MM.1S (cell line): ENCODE results near the gene WDR73.

Experiments used
- DNase-seq: peaks from one replicate; pipeline ENCODE4 v3.0.0-alpha.2; 2015
- H2AFZ ChIP-seq: fragments of 300-600 bp; sonication (generic); 2 replicates; pipeline ENCODE4 v1.6.0; 2016; ENCODE audit warnings: antibody characterized with exemption, low read length
- H3F3A ChIP-seq: fragments of 300-600 bp; sonication (generic); 2 replicates; pipeline ENCODE4 v1.6.1; 2016; ENCODE audit warnings: mild to moderate bottlenecking, antibody characterized with exemption, low read length, moderate library complexity, mixed read lengths; ENCODE audit not compliant: insufficient read depth
- H3K27ac ChIP-seq: fragments of 300-600 bp; sonication (generic); 2 replicates; pipeline ENCODE4 v1.5.1; 2016; ENCODE audit warnings: mild to moderate bottlenecking, low read length
- H3K27me3 ChIP-seq: fragments of 300-600 bp; sonication (generic); replicated peaks from 2 replicates; pipeline ENCODE4 v1.6.0; 2016; ENCODE audit warnings: low read length; ENCODE audit not compliant: insufficient read depth
- H3K36me3 ChIP-seq: fragments of 300-600 bp; sonication (generic); replicated peaks from 2 replicates; pipeline ENCODE4 v1.6.1; 2016; ENCODE audit warnings: mild to moderate bottlenecking, low read length, mixed read lengths; ENCODE audit not compliant: insufficient read depth
- H3K4me1 ChIP-seq: fragments of 300-600 bp; sonication (generic); 2 replicates; pipeline ENCODE4 v1.6.1; 2016; ENCODE audit warnings: low read length, mixed read lengths
- H3K4me2 ChIP-seq: fragments of 300-600 bp; sonication (generic); 2 replicates; pipeline ENCODE4 v1.6.0; 2016; ENCODE audit warnings: low read depth, low read length
- H3K4me3 ChIP-seq: fragments of 300-600 bp; sonication (generic); 2 replicates; pipeline ENCODE4 v1.5.1; 2016; ENCODE audit warnings: low read length, mixed read lengths
- H3K79me2 ChIP-seq: fragments of 300-600 bp; sonication (generic); 2 replicates; pipeline ENCODE4 v1.6.1; 2016; ENCODE audit warnings: mixed run types, low read length, mixed read lengths
- H3K9ac ChIP-seq: fragments of 300-600 bp; sonication (generic); 2 replicates; pipeline ENCODE4 v1.6.1; 2016; ENCODE audit warnings: low read length, mixed read lengths
- H3K9me2 ChIP-seq: fragments of 300-600 bp; sonication (generic); replicated peaks from 2 replicates; pipeline ENCODE4 v1.6.1; 2016; ENCODE audit warnings: mild to moderate bottlenecking, low read length, mixed read lengths; ENCODE audit not compliant: insufficient read depth
- H3K9me3 ChIP-seq: fragments of 300-600 bp; sonication (generic); replicated peaks from 2 replicates; pipeline ENCODE4 v1.6.1; 2016; ENCODE audit warnings: mild to moderate bottlenecking, low read length, mixed read lengths; ENCODE audit not compliant: insufficient read depth
- H4K20me1 ChIP-seq: fragments of 300-600 bp; sonication (generic); 2 replicates; pipeline ENCODE4 v1.6.1; 2016; ENCODE audit warnings: mild to moderate bottlenecking, low read length, moderate library complexity, mixed read lengths; ENCODE audit not compliant: insufficient read depth
- EZH2 ChIP-seq: fragments of 300-600 bp; sonication (generic); optimal IDR thresholded peaks from 2 replicates; pipeline ENCODE3; 2017; ENCODE audit warnings: low read depth, mild to moderate bottlenecking, antibody characterized with exemption, low read length, mixed read lengths
- EZH2phosphoT487 ChIP-seq: fragments of 300-600 bp; sonication (generic); IDR thresholded peaks from 2 replicates; pipeline ENCODE4 v1.6.1; 2018; ENCODE audit warnings: antibody characterized with exemption, low read length
- TF ChIP-seq, protein P1 (sequence below): fragments of 300-600 bp; sonication (generic); IDR thresholded peaks from 2 replicates; pipeline ENCODE4 v1.5.1; 2016; ENCODE audit warnings: antibody characterized with exemption, low read length, mixed read lengths

WDR73 gene

DNA sequence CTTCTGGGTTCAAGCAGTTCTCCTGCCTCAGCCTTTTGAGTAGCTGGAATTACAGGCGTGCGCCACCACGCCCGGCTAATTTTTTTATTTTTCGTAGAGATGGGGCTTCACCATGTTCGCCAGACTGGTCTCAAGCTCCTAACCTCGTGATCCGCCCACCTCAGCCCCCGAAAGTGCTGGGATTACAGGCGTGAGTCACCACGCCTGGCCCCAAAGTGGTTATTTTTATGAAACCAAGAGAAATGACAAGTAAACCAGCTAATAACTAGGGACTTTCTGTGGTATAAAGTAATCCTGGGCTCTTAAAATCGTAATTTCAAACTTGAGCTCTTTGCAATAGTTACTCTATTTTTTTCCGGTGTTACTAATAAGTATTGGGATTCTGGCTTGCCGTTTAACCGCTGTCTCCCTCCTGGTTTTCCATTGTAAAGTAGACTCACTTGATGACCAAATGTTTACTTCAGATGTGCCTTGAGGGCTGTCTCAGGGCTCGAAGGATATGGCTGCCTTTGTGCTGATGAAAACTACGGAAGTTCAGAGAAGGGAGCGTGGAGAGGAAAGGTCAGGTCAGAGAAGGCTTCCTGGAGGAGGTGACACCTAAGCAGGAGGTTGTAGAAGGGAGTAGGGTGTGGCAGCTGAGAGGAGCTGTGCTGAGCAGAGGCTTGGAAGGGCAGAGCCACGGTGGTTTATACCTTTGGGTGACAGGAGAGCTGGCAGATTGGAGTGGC, 49.1 kb downstream of the WDR73 start:
- no peaks in the 10 kb centered on the region for H4K20me1 ChIP-seq

DNA sequence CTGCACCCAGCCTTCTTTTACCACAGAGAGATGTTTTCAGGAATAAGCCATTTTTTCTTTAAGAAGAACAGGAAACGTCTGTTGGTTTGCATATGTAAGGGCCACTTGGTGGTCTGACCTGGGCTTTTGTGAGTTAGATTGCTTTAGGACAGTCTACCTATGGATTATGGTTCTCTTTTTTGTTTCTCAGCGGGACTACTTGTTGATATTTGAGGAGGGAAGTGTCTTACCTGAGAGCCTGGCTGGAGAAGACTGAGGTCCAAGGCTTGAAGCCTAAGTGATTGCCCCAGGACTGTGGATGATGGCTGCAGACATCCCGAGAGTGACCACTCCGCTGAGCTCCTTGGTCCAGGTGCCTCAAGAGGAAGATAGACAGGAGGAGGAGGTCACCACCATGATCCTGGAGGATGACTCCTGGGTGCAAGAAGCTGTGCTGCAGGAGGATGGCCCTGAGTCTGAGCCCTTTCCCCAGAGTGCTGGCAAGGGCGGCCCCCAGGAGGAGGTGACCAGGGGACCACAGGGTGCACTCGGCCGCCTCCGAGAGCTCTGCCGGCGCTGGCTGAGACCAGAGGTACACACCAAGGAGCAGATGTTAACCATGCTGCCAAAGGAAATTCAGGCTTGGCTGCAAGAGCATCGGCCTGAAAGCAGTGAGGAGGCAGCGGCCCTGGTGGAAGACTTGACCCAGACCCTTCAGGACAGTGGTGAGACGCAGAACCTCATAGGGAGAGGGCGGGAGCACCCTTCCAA, 50.3 kb downstream of the WDR73 start:
- no peaks in the 10 kb centered on the region for H3K79me2 ChIP-seq
- TF ChIP-seq EZH2, result no peak
- TF ChIP-seq EZH2phosphoT487, result no peak
- TF ChIP-seq, protein P1, sequence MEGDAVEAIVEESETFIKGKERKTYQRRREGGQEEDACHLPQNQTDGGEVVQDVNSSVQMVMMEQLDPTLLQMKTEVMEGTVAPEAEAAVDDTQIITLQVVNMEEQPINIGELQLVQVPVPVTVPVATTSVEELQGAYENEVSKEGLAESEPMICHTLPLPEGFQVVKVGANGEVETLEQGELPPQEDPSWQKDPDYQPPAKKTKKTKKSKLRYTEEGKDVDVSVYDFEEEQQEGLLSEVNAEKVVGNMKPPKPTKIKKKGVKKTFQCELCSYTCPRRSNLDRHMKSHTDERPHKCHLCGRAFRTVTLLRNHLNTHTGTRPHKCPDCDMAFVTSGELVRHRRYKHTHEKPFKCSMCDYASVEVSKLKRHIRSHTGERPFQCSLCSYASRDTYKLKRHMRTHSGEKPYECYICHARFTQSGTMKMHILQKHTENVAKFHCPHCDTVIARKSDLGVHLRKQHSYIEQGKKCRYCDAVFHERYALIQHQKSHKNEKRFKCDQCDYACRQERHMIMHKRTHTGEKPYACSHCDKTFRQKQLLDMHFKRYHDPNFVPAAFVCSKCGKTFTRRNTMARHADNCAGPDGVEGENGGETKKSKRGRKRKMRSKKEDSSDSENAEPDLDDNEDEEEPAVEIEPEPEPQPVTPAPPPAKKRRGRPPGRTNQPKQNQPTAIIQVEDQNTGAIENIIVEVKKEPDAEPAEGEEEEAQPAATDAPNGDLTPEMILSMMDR, result no peak
- H3K27me3 ChIP-seq, result no peaks in the 10 kb centered on the region
- no peak for DNase-seq
- H3F3A ChIP-seq, result peaks cover 2% of the 10 kb centered on the region; the same call in 1 of the 2 replicates
- H3K36me3 ChIP-seq, result no peaks in the 10 kb centered on the region
- no peaks in the 10 kb centered on the region for H3K9me3 ChIP-seq
- no peak overlapping the region for H3K4me3 ChIP-seq
- peaks cover 9% of the 10 kb centered on the region for H3K4me1 ChIP-seq
- no peak overlapping the region for H3K27ac ChIP-seq
- H2AFZ ChIP-seq, result no peak overlapping the region
- H3K9ac ChIP-seq, result no peak overlapping the region
- no peaks in the 10 kb centered on the region for H4K20me1 ChIP-seq
- H3K9me2 ChIP-seq, result no peaks in the 10 kb centered on the region
- no peak overlapping the region for H3K4me2 ChIP-seq

More for the DNA sequence above, 49.1 kb downstream of the WDR73 start:
- 0 out of 2 replicates have a peak, but pooled peaks cover 3% of the 10 kb centered on the region for H3K4me1 ChIP-seq
- H2AFZ ChIP-seq, result no peak overlapping the region
- H3F3A ChIP-seq, result no peaks in the 10 kb centered on the region
- no peak overlapping the region for H3K4me3 ChIP-seq
- no peak overlapping the region for H3K4me2 ChIP-seq
- DNase-seq, result no peak
- H3K27ac ChIP-seq, result no peak overlapping the region
- TF ChIP-seq, protein P1, result no peak
- TF ChIP-seq EZH2, result no peak
- no peak for TF ChIP-seq EZH2phosphoT487
- H3K9me3 ChIP-seq, result no peaks in the 10 kb centered on the region
- no peaks in the 10 kb centered on the region for H3K79me2 ChIP-seq
- no peak overlapping the region for H3K9ac ChIP-seq
- no peaks in the 10 kb centered on the region for H3K27me3 ChIP-seq
- no peaks in the 10 kb centered on the region for H3K9me2 ChIP-seq
- no peaks in the 10 kb centered on the region for H3K36me3 ChIP-seq

DNA sequence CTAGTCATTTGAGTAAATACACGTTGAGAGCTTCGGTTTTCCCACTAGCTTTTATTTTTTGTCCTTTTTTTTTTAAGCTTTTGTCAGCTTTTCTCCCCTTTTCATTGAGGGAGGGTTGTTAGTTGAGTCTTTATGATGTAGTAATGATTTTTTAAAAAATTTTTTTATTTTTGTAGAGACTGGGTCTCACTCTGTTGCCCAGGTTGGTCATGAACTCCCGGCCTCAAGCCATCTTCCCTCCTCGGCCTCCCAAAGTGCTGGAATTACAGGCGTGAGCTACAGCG, 52.6 kb downstream of the WDR73 start:
- no peaks in the 10 kb centered on the region for H3K9me3 ChIP-seq
- no peaks in the 10 kb centered on the region for H3K79me2 ChIP-seq
- TF ChIP-seq EZH2 (no peak), EZH2phosphoT487 (no peak)
- TF ChIP-seq, protein P1, result no peak
- H3F3A ChIP-seq, result peaks cover 7% of the 10 kb centered on the region; the same call in 1 of the 2 replicates
- no peak overlapping the region for H3K27ac ChIP-seq
- DNase-seq, result no peak
- no peaks in the 10 kb centered on the region for H3K9me2 ChIP-seq
- no peaks in the 10 kb centered on the region for H3K36me3 ChIP-seq
- peak overlapping the region; percentile 84 for H2AFZ ChIP-seq
- H3K4me1 ChIP-seq, result peaks cover 20% of the 10 kb centered on the region
- no peaks in the 10 kb centered on the region for H3K27me3 ChIP-seq
- H3K4me2 ChIP-seq, result peak overlapping the region; percentile 84
- H4K20me1 ChIP-seq, result no peaks in the 10 kb centered on the region
- H3K4me3 ChIP-seq, result peak overlapping the region; percentile 88
- H3K9ac ChIP-seq, result peak overlapping the region; percentile 51; the same call in 1 of the 2 replicates
